ENCODE data around the gene RTL9.

RTL9 gene

GRCh38 chrX:110397904-110398303, 39.3 kb downstream of the RTL9 start:
- no peak for FAIRE-seq
- no peak for DNase-seq (ENCODE audit: insufficient read length, low spot score)
- no peak for TF ChIP-seq CTCF (IDR thresholded peaks at IDR 0.05; ENCODE audit: insufficient read depth, missing control alignments)

- no peak for TF ChIP-seq CTCF (IDR thresholded peaks at IDR 0.05; ENCODE audit: insufficient read depth, missing control alignments)
- DNase-seq (ENCODE audit: insufficient read length, low spot score) (no peak), FAIRE-seq (no peak)
Observed at GRCh38 chrX:110399497-110399896, 40.8 kb downstream of the RTL9 start.

GRCh38 chrX:110399966-110400365, 41.3 kb downstream of the RTL9 start:
- FAIRE-seq, result no peak
- no peak for TF ChIP-seq CTCF (IDR thresholded peaks at IDR 0.05; ENCODE audit: insufficient read depth, missing control alignments)
- no peak for DNase-seq (ENCODE audit: insufficient read length, low spot score)

- DNase-seq (ENCODE audit: insufficient read length, low spot score) (no peak), FAIRE-seq (no peak)
- TF ChIP-seq CTCF (IDR thresholded peaks at IDR 0.05; ENCODE audit: insufficient read depth, missing control alignments), result no peak
Observed at GRCh38 chrX:110401135-110401534, 42.5 kb downstream of the RTL9 start.

GRCh38 chrX:110402091-110402849, 43.6 kb downstream of the RTL9 start:
- FAIRE-seq (no peak), DNase-seq (ENCODE audit: insufficient read length, low spot score) (no peak)
- TF ChIP-seq CTCF (IDR thresholded peaks at IDR 0.05; ENCODE audit: insufficient read depth, missing control alignments), result no peak

GRCh38 chrX:110402850-110403221, 44.2 kb downstream of the RTL9 start:
- DNase-seq (ENCODE audit: insufficient read length, low spot score), result no peak

More at GRCh38 chrX:110402850-110403221, 44.2 kb downstream of the RTL9 start:
- no peak for TF ChIP-seq CTCF (IDR thresholded peaks at IDR 0.05; ENCODE audit: insufficient read depth, missing control alignments)
- no peak for FAIRE-seq
